Measurements from ENCODE around the gene CADM2.
"Not testable (repeated sequence)": the region's sequence is repeated elsewhere in the genome, so short reads cannot be mapped to it uniquely, and the experiment has no call there.

Gene CADM2

DNA sequence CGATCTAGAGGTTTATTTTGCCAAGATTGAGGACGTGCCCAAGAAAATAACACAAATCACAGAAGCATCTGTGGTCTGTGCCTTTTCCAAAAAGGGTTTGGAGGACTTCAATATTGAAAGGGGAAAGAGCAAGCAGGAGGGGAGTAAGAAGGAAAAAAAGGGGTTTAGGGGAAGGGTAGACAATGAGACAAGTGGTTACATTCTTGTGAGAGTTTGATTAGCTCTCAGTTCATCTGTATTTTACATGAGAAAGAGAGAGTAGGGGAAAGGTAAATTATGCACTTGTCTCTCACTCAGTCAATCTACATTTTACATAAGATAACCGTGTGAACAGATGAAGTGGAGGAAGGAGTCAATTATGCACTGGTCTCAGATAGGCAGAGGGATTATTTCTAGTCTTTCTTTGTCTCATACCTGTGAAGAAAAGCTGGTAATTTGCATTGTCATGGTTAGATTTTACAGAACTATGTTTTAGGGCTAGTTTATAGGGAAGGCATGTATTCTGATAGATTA lies 931.3 kb downstream of the CADM2 start:
- DNase-seq (ENCODE audit: low spot score): no peak
- no peak for FAIRE-seq

DNA sequence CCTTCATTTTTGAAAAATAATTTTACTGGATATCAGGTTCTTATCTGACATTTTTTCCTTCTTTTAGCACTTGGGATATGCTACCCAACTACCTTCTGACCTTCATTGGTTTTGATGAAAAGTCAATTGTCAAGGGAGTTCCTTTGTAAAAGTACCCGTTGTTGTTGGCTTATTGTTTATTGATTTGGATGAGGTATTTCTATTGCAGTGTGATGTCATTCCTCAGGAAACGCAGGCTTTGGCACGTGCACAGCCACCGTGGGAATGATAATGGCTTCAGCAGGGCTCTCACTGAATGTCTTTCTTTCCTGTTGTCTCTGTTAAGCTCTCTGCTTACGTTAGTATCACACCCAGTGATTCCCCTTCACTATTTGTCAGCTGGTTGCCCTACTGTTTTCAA lies 944.6 kb downstream of the CADM2 start:
- DNase-seq (ENCODE audit: low spot score) (no peak), FAIRE-seq (no peak)

DNA sequence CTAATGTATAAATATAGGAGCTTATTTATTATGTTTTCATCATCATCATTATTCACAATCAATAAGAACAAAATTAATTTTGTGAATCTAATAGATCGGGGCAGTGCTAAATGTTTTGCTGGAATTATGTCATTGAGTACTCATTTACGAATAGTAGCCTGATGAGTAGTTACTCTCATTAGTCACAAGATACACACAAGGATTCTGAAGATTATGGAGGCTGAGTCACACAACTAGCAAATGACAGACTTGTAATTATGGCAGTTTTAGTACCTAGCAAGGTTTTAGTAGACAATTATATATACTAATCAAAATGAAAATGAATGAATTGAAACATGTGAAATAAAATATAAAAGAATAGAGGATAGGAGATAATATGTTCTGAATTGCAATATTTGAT lies 954.2 kb downstream of the CADM2 start:
- no peak for FAIRE-seq

DNA sequence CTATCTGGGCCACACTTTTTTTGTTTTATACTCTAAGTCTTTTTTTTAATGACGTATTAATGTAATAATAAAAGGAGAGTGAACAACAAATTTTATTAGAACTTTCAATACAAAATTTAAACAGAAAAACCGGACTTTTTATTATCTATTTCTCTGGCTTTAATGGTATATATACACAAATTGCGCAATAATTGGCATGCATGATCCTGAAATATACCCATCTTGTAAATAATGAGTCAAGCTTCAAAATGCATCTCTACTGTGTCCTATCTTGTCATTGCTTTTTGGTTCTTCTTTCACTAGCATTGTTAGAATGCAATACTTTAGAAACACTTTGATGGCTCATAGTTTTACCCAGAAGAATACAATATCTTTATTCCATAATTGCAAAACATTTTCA lies 963.6 kb downstream of the CADM2 start:
- no peak for FAIRE-seq

More for the DNA sequence above, 954.2 kb downstream of the CADM2 start:
- DNase-seq (ENCODE audit: low spot score): no peak

DNA sequence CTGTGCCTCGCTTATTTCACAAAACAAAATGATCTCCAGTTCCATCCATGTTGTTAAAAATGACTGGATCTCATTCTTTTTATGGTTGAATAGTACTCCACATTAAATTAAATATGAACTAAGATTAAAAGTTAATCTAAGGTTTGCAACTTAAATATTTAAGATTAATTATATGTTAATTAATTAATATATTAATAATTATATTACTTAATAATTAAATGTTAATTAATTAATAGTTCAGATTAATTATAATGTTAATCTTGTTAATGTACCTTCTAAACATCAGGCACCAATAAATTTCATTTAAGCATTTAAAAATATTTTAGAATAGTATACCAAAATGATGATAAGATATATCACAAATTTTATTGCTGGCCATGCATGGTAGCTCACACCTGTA lies 971.9 kb downstream of the CADM2 start:
- no peak for DNase-seq (ENCODE audit: low spot score)
- no peak for FAIRE-seq

More for the DNA sequence above, 963.6 kb downstream of the CADM2 start:
- no peak for DNase-seq (ENCODE audit: low spot score)

DNA sequence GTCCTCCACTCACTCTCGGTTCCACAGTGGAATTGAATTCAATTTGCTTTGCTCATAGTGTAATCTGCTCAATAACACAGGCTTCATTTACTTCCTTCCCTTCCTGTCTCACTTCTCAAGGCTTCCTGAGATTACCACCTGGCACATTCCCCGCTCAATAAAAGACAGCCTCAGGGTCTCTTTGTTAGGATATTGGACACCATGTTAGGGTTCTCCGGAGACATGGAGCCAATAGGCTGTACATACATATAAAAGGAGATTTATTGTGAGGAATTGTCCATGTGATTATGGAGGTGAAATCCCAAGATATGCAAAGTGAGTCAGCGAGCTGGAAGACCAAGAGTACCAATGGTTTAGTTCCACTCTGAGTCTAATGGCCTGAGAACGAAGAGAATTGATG lies 974.5 kb downstream of the CADM2 start:
- DNase-seq (ENCODE audit: low spot score) (no peak), FAIRE-seq (no peak)

DNA sequence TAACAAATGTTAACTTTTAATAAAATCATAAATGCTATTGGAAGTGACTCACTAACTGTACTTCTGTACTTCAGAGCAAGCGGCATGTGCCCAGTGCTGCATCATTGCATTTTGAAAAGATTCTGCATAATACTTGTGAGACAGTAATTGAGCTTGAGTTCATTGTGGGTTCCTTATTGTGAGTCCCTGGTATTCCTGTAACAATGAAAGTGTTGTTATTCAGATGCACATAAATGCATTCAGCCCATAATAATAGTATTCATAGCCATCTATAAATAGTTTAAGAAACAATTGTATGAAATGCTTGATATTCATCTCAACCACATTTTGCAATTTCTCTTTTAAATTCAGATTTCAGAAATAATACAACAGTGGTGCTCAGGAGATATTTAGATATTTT lies 976.4 kb downstream of the CADM2 start:
- no peak for FAIRE-seq
- no peak for DNase-seq (ENCODE audit: low spot score)

DNA sequence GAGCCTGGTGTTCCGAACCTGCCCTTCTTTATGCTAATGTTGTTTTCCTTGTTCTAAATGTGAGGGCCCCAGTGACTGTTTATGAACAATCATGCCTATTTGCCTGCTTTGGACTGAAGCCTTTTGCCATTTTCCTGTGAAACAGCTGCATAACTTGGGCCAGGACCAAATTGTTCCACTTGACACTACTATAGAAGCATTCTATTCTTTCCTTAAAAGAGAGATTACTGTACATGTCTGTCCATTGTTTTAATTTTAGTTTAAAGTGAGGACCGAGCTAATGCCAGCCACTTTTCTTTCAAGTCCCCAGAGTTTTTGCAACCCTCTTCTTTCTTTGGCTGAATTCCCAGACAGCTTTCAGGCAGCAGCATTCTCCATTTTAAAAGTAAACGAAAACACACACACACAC lies 980.3 kb downstream of the CADM2 start:
- peak; percentile 2 for DNase-seq (ENCODE audit: low spot score)
- no peak for FAIRE-seq

DNA sequence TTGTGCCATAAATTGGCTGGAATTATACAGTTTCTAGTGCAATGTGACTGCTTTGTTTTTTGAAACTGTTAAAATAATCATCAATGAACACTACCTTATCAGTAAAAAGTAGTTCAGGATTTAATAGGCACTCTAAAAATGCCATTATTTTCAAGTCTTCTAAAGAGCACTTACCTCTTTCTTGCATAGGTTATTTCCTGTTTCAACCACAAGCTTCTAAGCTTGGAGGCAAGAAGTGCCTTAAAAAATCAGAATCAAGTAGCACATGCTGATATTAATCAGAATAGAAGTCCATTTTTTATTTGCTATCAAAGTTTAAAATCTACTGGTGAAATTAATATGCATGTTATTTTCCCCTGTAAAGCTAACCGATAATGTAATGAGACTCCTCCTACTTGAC lies 991.6 kb downstream of the CADM2 start:
- DNase-seq (ENCODE audit: low spot score) (no peak), FAIRE-seq (no peak)

DNA sequence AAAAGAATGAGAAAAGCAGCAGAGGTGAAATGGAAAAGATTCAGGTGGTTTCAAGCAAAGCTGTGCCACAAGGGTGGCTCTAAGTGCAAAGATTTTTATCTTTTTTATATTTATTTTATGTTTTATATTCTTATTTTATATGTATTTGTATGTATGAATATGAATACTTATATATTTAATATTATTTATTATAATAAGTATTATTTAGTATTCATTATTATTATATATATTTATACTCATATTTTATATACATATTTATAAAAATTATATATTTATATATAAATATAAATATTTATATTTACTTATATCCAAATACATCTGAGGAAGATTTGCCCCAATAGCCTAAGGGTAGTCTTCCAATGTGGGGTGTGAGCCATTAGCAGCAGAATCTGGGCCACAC lies 1002.0 kb downstream of the CADM2 start:
- DNase-seq (ENCODE audit: low spot score) (no peak), FAIRE-seq (no peak)

DNA sequence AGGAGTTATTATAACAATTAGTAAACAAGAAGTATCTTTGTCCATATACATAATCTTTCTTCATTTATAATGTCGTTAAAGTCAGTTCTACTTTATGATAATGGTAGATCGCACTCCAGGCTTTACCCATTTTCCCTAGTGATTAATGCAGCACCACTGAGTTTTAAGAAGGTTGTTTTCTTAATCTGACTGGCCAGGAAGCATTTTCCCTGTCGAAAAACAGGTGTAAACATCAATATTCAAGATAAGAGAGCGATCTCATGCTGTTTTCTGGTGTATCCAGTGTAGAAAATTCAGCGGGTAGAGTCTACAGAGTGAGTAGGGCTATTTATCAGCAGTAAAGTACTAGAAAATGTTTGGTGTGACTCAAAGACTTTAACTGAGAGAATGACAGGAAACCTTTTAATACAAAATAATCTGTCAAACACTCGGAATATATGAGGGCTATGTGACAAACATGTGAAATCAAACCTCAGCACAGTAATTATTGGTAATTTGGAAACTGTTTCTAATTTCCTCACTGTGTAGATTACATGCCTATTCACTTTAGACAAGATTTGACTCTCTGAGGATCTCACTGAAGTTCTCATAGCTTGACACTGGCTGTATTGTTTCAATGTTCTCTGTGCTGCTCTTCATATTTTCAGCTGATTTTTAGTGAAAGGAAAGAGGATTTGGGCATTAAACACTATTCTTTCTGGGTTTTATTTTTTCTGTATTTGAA lies 1019.0 kb downstream of the CADM2 start:
- DNase-seq (ENCODE audit: low spot score) (no peak), FAIRE-seq (no peak)

DNA sequence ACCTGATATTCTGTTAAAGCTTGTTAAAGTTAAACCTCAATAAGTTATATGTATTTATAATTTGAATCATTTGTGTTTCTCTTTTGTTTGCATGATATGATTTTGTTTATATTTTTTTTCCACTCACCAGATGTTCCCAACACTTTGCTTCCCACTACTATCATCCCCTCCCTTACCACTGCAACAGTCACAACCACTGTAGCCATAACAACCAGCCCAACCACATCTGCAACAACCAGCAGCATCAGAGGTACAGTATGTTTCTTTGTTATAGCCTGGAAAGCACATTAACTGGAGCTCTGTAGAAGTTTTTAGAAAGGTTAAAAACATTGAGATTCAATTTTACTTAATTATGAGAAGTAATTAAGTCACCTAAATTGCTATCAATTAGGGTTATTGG lies 1020.2 kb downstream of the CADM2 start:
- FAIRE-seq: no peak
- DNase-seq (ENCODE audit: low spot score): no peak

DNA sequence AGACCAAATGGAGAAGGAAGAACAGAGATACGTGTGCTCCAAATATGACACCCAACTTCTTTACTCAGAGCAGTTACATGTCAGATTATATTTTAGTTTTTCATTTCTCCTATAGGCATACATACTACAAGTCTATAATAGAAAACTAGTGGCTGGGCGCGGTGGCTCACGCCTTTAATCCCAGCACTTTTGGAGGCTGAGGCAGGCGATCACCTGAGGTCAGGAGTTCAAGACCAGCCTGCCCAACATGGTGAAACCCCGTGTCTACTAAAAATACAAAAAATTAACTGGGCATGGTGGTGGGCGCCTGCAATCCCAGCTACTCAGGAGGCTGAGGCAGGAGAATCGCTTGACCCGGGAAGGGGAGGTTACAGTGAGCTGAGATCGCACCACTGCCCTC lies 1030.8 kb downstream of the CADM2 start:
- not testable (repeated sequence) for FAIRE-seq; DNase-seq (ENCODE audit: low spot score)

DNA sequence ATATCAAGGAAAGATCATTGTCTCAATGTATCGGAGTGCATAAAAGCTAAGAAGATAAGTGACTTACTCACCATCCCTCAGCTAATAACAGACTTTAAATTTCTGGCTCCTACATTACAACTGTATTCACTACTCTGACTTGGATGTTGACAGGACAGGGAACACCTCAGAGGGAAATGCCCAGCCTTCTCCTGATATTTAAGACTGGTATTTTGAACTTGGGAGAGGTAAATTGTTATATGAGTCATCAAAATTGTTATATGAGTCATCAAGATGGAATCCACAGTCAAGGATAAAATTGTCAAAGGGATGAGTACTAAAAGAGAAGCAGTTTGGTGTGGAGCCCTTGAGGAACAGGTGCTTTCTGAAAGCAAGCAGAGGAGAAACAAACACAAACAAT lies 1070.8 kb downstream of the CADM2 start:
- no peak for FAIRE-seq
- peak; percentile 26 for DNase-seq (ENCODE audit: low spot score)

DNA sequence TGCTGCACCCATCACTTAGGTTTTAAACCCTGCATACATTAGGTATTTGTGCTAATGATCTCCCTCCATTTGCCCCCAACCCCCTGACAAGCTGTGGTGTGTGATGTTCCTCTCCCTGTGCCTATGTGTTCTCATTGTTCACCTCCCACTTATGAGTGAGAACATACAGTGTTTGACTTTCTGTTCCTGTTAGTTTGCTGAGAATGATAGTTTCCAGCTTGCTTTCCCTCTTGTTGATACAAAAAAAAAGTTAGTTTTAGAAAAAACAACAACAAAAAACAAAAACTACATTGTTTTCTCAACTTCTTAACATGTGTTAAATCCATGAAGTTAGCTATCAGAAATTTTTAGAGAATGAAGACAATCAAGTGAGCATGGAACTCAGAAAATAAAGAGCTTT lies 1079.1 kb downstream of the CADM2 start:
- no peak for DNase-seq (ENCODE audit: low spot score)
- FAIRE-seq: no peak

DNA sequence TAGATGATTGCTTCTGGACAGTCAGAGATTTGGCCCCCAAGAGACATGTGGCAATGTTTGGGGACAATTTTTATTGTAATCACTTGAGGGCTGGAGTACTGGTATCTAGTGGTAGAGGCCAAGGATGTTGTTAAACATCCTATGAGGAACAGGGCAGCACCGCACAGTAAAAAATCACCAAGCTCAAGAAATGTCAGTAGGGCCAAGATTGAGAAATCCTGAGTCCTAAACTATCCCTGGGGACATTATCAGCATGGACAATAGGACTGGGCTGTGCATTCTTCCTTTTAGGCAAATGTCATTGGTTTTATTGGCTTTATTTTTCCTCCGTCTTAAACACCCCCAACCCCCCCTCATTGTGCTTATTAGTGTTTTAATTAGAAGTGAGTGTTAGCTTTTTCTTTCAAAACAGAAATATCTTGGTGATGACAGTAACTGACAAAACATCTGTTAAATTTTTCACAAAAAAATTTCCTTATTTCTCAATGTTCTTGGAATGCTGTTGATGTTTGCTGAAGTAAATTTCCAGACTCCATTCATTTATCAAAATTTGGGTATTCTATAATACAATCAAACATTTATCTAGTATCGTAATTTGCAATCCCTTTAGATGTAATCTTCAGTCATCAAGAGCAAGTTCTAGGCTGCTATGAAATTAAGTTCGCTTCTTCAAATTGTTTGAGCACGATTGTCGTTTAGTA lies 1087.8 kb downstream of the CADM2 start:
- no peak for FAIRE-seq
- DNase-seq (ENCODE audit: low spot score): no peak

DNA sequence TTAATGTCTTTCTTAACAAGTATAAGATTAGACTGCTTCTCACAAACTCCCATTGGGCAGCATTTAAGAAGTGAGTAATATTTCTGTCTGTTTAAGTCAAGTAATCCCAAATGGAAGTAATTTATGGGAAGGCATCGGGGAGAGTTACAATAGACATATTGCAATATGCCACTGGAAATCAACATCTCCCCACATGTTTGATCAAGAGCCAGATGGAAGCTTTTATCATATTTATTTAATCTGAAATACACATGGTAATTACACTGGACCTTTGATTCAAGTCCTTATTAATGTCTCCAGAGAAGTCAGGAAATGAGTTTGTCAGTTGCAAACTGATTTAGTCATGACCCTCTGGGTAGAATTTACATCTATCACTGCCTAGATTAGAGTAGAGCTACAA lies 1088.4 kb downstream of the CADM2 start:
- FAIRE-seq (no peak), DNase-seq (ENCODE audit: low spot score) (no peak)

DNA sequence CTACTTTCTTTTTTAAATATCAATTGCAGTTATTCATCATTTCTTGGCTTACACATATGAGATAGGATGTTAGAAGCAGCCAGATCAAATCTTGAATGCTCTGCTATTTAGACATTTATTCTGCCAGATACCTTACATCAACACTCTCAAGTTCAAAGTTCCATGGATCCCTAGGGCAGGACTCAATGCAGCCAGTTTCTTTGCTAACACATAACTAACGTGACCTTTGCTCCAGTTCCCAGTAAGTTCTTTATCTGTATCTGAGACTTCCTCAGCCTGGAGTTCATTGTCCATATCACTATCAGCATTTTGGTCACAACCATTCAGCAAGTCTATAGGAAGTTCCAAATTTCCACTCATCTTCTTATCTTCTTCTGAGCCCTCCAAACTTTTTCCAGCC lies 1092.3 kb downstream of the CADM2 start:
- FAIRE-seq: no peak
- no peak for DNase-seq (ENCODE audit: low spot score)

DNA sequence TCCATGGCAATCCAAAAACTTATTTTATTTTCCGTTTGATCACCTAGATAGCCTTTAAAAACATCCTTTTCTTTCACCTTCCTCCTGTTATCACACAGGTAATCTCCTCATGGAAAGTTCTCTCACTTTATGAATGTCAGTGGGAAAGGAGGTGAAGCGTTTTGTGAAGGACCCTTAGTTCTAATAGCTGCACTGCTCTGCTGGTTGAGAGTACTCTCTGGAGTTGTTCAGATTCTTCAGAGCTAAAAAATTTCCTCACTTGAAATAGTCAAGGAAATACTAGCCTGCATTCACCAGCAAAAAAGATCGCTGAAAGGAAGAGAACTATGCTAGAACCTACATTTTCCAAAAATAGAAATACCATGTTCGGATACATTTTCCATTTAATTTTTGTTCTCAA lies 1097.2 kb downstream of the CADM2 start:
- no peak for DNase-seq (ENCODE audit: low spot score)
- no peak for FAIRE-seq

DNA sequence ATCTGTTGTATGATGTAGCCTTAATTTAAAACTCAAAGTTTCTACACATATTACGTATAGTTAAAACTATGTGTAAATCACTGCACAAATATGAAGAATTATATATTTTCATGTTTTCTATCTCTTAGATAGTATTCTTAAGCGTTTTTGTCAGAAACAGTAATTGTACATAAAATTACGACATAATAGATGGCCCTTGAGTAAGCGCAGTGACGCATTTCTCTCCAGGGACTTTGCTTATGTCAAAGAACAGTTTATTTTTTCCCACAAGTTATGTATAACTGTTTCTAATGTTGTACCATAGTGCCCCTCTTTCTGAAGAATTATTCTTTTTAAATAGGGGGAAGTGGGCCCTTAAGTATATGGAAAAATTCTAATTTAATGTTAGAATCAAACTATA lies 1098.2 kb downstream of the CADM2 start:
- FAIRE-seq (no peak), DNase-seq (ENCODE audit: low spot score) (no peak)

DNA sequence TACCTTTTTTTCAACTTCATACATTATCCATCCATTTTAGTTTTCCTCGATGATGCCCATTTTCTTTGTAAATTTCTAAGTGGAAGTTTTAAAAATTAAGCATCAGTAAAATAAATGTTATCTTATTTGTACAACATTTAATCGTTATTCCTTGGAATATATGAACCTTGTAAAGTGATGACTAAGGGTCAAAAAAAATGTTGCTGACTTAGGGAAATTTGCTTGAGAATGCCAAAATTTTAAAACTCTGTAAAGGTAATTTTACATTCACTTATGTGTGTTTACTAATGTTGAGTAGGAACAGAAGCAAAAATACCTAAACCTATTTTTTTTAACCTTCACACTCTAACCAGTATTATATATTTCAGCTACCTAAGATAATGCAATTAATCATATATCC lies 1115.0 kb downstream of the CADM2 start:
- FAIRE-seq (no peak), DNase-seq (ENCODE audit: low spot score) (no peak)

DNA sequence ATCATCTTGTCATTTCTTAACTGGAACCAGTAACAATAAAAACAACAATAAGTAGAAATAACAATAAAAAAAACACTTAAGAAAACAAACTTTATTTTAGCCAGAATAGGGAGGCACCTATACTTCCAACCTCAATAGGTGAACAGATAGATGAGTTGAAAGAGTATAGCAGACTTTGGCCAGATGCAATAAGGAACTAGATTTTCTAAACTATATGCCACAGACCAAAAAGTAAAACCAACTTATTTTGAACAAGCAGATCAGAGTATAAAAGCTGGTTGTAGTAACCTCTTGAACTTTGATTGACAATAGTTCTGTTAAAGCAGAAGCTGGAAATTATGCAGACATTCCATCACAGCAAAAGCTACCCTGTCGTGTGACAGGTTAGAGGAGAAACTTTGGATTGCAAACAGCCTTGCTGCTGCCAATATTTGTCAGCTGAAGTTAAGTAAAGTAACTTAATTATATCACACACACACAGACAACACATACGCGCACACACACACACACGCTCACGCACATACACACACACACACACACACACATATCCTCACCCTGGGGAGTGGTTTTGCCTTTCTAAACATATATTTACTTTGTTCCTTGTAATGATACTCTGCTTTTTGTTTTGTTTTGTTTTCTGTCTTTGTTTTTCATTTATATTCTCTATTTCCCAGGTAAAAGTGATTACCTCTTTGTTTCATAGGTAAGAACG lies 1128.5 kb downstream of the CADM2 start:
- DNase-seq (ENCODE audit: low spot score): no peak
- FAIRE-seq: no peak
